CD4-positive, alpha-beta T cell treated with Interferon gamma for 1 hour (primary cell): Measurements from ENCODE around the gene NUP210.
A peak's percentile ranks its signal among the peaks of the same experiment; 100 is the strongest.

Experiments used
- DNase-seq: peaks from one replicate; pipeline ENCODE4 v3.0.0-alpha.2; 2020

NUP210 gene

DNA sequence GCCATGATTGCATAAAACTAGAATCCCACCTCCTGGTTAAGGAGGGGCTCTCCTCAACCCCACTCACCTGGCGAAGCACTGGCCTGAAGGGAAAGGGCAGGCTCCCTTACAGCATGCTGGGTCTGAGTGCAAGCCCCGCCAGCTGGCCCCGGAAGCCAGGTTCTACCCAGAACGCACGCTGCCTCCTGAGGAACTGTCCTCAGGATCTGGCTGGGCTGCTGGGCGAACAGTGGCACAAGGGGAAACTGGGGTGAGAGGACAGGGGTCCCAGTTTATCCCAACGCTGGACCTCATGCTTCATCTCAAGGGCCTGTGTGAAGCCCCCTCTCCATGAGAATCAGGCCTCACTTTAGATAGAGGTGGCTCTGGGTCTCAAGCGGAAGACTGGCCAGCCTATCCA, 47.5 kb downstream of the NUP210 start:
- DNase-seq, result no peak

DNA sequence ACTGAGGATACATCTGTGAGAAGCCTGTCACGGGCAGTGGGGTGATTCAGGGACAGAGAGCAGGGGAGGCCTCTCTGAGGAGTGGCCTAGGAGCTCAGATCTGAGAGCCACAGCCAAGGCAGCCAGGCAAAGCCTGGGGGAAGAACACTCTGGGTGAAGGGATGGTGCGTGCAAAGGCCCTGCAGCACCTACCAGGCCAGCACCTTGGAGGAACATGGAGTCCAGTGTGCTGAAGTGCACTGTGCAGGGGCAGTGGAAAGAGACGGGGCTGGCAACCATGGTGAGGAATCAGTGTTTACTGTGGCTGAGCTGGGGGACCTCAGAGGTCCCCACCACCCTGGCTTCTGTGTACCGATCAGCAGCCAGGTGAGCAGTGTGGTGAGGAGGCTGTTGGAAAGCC, 48.0 kb downstream of the NUP210 start:
- no peak for DNase-seq

DNA sequence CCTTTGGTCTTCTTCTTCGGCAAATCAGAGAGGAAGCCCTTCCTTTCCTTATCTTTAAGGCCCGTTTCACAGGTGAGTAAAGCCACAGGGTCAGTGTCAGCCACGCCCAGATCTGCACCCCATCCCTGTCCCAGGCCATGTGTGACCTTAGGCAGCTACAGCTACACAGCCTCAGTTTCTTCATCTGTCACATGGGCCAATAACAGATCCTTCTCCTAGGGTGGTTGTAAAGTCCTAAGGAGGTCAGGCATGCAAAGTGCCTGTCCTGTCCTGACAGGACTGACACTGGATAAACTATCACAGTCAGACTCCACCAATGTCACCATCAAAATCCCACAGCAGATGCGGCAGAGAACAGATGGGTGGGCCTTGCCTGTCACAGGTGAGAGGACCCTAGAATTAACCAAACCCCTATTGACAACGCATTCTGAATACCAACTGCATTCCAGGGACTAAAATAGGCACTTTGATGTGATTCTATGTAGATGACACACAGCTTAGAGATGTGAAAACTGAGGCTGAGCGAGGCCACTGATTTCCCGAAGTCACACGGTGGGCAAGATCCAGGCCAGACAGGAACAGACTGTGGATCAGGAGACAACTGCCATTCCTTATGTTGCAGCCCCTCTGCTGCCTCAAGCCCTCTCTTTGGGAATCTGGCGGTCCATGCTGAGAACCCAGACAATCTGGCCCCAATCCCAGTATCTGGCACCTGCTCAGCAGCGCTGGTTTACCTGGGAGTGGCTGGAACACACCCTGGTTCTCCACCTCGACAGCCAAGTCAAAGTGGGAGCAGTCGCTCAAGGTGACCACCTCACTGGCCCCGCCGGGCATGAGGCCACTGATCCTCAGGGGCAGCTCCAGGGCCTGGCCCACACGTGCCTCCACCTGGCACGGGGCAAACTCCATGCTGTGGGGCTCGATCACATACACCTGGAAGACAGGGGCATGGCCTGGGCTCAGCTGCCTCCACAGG, 48.7 kb downstream of the NUP210 start:
- no peak for DNase-seq

DNA sequence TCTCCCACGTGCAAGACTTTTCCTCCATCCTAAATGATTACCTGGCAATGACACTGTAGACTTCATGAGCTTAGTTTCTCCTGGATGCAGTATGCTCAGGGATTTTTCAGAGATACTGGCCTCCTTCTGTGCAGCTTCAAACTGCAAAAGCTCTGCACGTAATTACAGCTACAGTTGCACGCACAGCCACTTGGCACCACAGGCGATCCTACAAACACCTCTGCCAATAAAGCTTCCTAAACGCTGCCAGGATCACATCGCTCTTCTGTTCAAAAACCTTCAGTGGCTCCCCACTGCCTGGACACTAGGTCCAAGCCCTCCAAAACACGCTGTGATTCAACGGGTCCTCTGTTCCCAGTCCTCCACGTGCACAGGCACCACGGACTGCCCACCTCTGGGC, 49.5 kb downstream of the NUP210 start:
- DNase-seq, result no peak

DNA sequence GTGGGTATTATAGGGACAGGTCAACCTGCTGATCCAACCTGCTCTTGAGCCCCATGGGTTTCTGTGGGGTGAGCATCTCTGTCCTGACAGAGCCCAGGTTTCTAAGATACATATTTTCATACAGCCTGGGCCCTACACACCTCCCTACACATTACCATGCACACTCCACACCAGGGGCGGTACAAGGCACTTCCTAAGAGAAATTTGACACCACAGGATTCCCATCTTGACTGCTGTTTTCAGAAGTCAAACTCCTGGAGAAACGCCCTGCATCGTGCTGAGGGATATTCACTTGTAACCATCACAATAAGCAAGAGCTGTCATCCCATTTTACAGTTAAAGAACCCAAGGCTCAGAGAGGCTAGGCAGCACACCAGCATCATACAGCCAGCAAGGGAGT, 50.1 kb downstream of the NUP210 start:
- no peak for DNase-seq

DNA sequence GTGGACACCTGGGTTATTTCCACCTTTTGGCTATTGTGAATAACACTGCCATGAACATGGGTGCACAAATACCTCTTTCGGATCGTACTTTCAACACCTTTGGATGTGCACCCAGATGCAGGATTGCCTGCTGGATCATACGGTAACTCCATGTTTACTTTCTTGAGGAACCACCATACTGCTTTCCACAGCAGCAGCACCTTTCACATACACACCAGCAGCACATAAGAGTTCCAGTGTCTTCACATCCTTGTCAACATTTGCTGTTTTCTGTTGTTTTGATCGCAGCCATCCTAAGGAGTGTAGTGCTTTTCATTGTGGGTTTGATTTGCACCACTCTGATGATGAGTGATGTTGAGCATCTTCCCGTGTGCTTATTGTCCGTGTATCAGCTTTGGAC, 51.3 kb downstream of the NUP210 start:
- DNase-seq, result no peak

DNA sequence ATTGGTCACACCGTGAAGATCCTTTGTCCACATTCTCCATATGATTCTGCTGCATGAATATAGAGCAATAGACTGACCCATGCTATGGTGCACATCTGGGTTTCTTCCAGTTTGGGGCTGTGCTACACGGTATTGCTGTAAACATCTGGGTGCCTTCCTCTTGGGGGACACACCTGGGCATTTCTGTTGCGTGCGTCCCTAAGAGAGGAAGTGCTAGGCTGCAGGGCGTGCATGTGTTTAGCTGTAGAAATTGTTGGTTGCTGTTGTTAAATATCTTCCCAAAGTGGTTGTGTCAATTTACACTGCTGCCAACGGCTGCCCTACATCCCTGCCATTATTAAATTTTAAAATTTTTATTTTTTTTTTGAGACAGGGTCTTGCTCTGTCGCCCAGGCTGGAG, 52.4 kb downstream of the NUP210 start:
- DNase-seq, result no peak

DNA sequence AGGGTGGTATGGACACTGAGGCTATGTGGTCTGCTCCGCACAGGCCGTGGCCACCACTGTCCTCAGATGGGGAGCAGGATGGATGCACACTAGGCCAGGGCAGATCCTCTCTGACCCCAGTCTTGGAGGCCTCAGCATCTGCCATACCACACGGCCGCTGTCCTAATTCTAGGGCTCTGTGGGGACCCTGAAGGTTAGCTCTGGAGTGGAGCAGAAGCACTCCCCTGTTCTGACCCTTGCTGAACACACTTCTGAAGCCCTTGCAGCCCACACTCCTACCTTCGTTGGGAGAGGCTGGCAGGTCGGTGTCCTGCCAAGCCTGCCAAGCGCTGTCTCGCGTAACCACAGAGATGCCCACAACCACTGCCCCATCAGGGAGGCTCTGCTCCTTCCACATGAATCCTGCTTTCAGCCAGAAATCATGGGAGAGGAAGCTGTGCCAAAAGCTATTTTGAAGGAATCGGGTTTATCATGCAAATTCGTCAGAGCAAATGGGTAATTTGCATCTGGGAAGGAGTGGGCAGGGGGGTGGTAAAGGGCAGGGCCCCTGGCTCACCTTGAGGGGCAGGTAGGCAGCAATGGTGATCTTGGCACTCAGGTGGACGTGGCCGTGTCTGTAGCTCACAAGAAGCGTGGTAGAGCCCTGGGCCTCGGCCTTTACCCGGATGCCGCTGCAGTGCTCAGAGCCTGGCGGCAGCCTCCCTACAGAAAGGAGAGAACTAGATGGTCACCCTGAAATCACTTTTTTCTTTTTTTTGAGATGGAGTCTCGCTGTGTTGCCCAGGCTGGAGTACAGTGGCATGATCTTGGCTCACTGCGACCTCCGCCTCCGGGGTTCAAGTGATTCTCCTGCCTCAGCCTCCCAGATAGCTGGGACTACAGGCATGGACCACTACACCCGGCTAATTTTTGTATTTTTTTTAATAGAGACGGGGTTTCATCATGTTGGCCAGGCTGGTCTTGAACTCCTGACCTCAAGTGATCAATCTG, 54.4 kb downstream of the NUP210 start:
- no peak for DNase-seq

DNA sequence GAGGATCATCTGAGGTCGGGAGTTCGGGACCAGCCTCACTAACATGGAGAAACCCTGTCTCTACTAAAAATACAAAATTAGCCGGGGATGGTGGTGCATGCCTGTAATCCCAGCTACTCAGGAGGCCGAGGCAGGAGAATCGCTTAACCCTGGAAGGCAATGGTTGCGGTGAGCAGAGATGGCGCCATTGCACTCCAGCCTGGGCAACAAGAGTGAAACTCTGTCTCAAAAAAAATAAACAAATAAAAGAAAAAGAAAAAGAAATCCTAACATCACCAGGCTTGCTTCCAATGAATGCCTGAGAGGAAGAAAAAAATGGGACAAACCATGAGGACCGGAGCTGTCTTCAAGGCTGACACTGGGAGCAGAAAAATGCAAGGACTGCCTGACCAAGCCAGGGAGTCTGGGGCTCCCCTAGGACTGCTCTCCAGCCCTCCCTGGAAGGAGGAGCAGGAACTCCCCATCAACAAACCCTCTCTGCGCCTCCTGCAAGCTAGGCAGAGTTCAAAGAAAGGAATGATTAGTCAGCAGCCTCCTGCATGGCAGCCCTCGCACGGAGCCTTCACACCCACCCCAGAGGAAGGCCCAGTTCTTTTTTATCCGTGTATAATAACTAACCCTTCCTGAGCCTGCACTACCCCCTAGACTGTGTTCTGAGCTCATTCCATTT, 55.4 kb downstream of the NUP210 start:
- DNase-seq, result no peak

DNA sequence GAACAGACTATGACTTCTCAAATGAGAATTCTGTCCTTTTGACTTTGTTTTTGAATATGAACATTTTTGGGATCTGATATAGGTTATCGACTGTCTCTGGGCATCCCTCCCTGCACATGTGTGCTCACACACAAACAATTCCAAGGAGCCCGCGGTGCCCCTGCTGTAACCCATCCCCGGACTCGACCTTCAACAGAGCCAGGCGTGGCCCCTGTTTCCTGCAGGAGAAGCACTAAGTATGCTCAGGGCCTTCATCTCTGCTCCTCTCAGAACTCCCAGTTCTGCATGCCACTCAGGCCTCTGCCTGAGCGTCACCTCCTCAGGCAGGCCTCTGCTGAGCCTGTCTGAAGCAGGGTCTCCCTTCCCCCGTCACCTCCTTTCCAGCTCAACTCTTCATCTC, 57.6 kb downstream of the NUP210 start:
- no peak for DNase-seq

DNA sequence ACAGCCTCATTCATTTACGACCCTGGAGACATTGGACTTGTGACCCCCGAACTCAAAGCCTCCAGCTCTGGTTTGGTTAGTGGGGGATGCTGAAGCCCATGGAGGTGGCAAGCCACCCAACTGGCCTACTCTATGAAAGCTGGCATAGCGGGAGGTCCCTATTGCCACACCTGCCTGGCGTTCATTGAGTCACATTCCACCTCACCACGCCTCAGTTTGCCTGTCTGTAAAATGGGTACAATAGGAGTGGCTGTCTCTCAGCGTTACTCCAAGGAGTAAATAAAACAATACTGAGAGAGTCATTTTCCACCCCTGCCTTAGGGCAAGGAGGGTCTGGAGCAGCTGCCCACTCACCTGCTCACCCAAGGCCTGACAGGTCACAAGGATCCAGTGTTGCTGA, 60.2 kb downstream of the NUP210 start:
- DNase-seq, result no peak

DNA sequence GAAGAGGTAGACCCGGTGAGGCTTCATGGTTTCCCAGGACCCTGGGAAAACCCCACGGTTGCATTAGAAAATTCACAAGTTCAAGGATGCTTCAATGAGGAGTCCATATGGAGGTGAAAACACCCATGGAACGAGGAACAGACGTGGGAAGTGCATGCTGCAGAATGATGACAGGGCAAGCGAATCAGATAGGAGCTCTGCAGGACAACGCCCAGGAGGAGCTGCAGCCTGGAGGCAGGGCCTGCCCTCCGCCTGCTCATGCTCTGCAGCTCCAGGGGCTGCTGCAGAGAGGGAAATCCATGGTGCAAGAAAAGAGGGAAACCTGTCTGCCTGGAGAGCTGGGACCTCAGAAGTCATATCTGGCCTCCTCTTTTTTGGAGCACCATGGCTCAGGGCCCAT, 61.5 kb downstream of the NUP210 start:
- no peak for DNase-seq

DNA sequence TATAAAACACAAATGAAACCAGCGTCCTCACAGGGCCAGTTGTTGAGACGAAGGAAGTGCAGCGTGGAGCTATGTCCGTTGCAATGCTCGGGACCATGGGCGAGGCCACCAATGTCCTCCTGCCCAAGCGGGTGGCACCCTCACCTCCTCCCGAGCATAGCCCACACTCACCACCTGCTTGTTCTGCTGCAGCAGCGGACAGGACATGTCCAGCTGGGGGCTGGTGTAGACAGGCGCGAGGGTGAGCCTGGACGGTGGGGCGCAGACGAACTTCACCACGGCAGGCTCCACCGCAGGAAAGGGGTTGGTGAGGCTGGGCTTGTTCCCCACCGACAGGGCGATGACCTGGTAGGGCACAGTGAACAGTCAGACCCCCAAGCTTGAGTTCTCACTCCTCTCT, 62.1 kb downstream of the NUP210 start:
- no peak for DNase-seq

DNA sequence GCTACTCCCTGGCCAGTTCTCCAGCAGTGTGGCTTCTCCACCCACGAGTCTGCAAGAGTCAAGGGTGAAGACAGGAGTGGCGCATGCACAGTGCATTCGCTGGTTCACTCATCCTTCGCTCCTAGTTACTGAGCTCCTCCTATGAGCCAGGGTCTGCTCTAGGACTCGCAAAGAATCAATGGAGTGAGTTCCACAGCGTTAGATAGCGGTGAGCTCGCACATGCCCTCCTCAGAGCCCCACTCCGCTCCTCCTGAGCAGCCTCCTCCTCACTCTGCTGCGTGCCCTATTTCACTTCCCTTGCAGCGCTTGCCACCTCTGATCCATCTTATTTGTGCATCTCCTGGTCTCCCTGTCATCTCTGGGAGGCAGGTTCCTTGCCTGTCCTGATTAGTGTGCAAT, 63.0 kb downstream of the NUP210 start:
- DNase-seq, result no peak

DNA sequence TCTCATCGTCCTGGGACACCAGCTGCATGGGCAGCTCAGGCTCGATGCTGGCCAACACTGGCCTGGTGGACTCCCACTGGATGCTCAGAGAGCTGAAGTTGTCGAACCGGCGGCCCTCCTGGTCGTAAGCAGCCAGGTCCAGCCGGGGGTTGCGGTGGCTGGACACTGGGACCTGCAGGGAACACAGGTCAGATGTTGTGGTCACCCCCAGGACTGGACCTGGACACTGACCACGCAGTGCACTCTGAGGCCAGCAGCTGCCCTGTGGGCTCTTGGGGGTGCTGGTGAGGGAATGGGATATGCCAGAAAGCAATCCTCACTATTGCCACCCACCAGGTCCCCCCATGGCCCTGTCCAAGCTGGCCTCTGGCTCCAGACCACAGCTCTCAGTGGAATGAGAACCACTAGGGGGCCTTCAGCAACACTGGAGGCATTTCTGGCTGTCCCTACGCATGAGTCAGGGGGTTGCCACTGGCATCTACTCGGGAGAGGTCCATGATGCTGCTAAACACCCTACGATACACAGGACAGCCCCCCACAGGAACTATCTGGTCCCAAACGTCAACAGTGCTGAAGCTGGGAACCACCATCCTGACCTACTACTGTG, 66.1 kb downstream of the NUP210 start:
- no peak for DNase-seq

DNA sequence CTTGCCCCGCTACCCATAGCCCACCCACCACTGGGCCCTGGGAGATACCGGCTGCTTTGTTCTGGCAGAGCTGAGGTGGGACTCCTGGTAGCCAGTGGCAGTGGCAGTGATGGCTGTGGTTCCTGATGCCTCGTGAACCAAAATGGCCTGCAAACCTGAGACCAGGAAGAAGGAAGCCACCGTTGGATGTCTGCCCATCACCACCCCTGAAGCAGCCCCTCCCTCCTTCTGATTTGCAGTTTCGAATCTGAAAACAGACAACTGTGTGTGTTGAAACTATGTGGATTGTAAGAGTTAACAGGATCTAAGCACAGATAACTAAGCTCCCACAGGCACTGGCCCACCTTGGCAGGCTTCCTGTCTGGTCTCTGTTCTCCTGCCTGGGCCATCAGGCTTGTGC, 66.6 kb downstream of the NUP210 start:
- no peak for DNase-seq

DNA sequence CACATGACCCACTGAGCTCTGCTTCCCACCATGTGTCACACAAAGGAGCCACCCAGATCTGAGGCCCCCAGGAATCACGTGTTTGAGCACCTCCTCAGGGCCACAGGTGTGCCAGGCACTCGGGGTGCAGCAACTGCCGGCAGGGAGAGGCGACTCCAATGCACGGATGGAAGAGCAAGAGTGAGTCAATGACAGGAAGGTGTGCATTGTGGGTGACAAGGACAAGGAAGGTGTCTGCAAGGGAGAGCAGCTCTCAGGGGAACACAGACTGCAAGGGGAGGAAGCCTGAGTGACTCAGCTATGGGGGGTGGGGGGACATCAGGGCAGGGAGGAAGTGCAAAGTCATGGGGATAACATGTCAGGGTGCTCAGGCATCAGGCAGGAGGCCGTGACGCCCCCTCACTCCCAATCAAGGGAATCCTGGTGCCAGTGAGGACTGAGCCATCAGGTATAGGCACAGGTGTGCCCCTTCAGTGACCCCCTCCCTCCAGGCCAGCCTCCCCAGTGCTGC, 67.4 kb downstream of the NUP210 start:
- DNase-seq, result peak; percentile 19

DNA sequence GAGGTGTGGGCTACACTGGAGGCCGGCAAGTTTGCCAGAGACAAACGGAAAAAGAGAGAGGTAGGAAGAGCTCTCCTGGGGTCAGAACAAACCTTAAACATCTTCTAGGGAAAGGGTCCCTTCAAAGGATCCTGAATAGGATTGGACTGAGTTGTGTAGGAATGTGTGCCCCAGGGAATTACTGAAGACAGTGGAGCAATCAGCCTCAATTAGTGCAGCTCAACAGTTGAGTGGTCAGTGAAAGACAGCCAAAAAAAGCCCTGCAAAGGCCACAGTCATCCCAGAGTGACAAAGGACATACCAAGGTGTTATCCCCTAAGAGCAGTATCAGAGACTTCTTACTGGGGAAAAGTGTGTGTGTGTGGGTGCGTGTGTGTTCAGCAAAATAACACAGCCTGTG, 70.3 kb downstream of the NUP210 start:
- DNase-seq, result no peak

DNA sequence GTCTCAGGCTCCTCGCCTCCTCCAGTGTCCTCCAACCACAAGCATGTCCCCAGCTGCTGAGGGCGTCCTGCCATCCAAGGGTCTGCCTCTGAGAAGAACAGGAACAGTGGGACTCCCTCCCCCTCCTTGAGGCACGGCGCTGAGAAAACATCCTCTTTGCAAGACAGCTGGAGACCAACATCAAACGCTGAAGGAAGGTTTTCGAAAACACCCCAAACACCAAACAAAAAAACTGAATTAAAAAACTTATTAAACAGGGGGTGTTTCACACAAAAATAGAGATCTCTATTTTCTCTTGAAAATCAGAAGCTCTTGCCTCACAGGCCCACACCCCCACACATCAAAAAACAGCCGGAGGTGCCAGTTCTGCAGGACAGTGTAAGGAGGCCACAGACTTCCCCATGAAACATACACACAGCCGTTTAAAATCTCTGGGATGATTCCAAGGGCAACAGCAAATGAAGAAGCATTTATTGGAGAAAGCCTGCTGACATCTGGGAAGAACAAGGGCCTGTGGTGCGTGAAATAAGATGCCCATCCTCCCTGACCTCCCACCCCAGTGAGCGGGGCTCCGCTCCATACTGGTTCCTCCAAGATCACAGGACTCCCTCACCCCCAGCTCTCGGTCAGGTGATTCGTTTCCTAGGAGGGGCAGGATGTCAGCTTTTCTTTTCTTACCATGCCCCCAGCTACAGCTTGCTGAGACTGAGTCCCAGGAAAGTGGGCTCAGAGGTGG, 71.3 kb downstream of the NUP210 start:
- DNase-seq, result no peak

DNA sequence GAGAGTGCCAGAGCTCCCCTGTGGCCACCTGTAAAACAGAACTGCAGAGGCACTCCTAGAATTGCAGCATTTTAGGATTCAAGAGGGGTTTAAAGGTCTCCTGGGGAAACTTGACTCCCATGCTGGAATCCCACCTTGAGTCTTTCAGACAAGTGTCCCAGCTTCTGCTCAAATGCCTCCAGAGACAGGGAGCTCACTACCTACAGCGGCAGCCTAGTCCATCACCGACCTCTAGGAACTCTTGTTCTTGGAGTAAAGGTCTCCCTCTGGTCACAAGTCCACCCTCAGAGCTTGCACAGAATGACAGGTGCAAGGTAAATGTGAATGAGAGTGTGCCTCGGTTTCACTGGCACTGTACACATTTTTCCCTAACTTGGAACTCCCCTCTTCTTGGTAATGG, 72.0 kb downstream of the NUP210 start:
- no peak for DNase-seq

DNA sequence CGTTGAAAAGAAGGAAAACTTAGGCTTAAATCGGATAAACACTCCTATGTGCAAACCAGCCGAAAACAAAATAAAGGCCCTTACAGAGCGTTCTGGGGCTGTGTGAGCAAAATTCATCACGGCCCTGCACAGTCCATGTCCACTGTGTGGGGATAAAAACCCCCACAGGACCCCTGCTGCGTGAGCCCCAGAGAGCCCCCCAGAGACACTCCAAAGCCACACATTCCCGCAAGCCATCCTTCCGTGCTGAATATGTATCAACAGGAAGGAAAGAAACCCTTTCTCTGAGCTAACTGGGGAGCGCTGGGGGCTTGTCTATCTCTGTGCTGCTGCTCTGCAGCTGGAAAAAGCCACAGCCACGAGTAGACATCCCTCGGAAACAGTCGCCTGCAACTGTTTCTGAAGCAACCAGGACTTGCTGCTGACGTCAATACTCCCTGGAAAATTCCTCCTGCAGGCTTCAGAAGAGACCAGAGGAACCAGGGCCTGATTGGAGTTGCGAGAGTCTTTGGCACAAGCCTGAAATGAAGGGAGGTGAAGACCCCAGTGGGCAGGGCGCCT, 72.7 kb downstream of the NUP210 start:
- DNase-seq, result no peak
